T-helper 1 cell treated with Interleukin-12 subunit alpha and Interleukin-12 subunit beta and Interleukin-4 antibody, amounts not matched to agents 30 μg/mL and 1 μg/mL, for 36 hours (primary cell): ENCODE results near the gene DNMT1.
A peak's percentile ranks its signal among the peaks of the same experiment; 100 is the strongest.

Experiments used
- H3K27ac Mint-ChIP-seq: one replicate; pipeline ENCODE4 v1.8.0; 2021; ENCODE audit warnings: mild to moderate bottlenecking, mixed read lengths
- H3K27me3 Mint-ChIP-seq: one replicate; pipeline ENCODE4 v1.8.0; 2021; ENCODE audit warnings: low read depth, mixed read lengths
- H3K36me3 Mint-ChIP-seq: one replicate; pipeline ENCODE4 v1.8.0; 2021; ENCODE audit warnings: low read depth, mixed read lengths
- H3K4me1 Mint-ChIP-seq: one replicate; pipeline ENCODE4 v1.8.0; 2021; ENCODE audit warnings: low read depth, mixed read lengths
- H3K4me3 Mint-ChIP-seq: one replicate; pipeline ENCODE4 v1.8.0; 2021; ENCODE audit warnings: mild to moderate bottlenecking, moderate library complexity, mixed read lengths
- H3K9me3 Mint-ChIP-seq: one replicate; pipeline ENCODE4 v1.8.0; 2021; ENCODE audit warnings: mixed read lengths

DNMT1 gene

GRCh38 chr19:10134040-10134439 lies 60.7 kb downstream of the DNMT1 start:
- H3K27ac Mint-ChIP-seq, result no peak overlapping the region
- H3K4me3 Mint-ChIP-seq, result no peak overlapping the region
- H3K4me1 Mint-ChIP-seq, result no peaks in the 10 kb centered on the region
- H3K36me3 Mint-ChIP-seq, result peaks cover 26% of the 10 kb centered on the region
- H3K9me3 Mint-ChIP-seq, result no peaks in the 10 kb centered on the region
- no peaks in the 10 kb centered on the region for H3K27me3 Mint-ChIP-seq

- no peaks in the 10 kb centered on the region for H3K9me3 Mint-ChIP-seq
- H3K36me3 Mint-ChIP-seq, result peaks cover 22% of the 10 kb centered on the region
- no peak overlapping the region for H3K27ac Mint-ChIP-seq
- H3K4me1 Mint-ChIP-seq, result no peaks in the 10 kb centered on the region
- no peak overlapping the region for H3K4me3 Mint-ChIP-seq
- no peaks in the 10 kb centered on the region for H3K27me3 Mint-ChIP-seq
Observed at GRCh38 chr19:10133596-10133995, 61.2 kb downstream of the DNMT1 start.

- Mint-ChIP-seq H3K4me3 (no peak overlapping the region), H3K27me3 (no peaks in the 10 kb centered on the region), H3K9me3 (no peaks in the 10 kb centered on the region), H3K4me1 (no peaks in the 10 kb centered on the region), H3K27ac (peak overlapping the region; percentile 34), H3K36me3 (peaks cover 21% of the 10 kb centered on the region)
Observed at GRCh38 chr19:10132905-10133304, 61.8 kb downstream of the DNMT1 start.

- Mint-ChIP-seq H3K27ac (no peak overlapping the region), H3K36me3 (peaks cover 6% of the 10 kb centered on the region), H3K4me1 (no peaks in the 10 kb centered on the region), H3K4me3 (no peak overlapping the region), H3K9me3 (no peaks in the 10 kb centered on the region), H3K27me3 (no peaks in the 10 kb centered on the region)
Observed at GRCh38 chr19:10126213-10126639, 68.5 kb downstream of the DNMT1 start.

GRCh38 chr19:10124429-10124828 lies 70.3 kb downstream of the DNMT1 start:
- no peak overlapping the region for H3K27ac Mint-ChIP-seq
- no peak overlapping the region for H3K4me3 Mint-ChIP-seq
- H3K4me1 Mint-ChIP-seq, result peaks cover 6% of the 10 kb centered on the region
- peaks cover 6% of the 10 kb centered on the region for H3K36me3 Mint-ChIP-seq
- no peaks in the 10 kb centered on the region for H3K27me3 Mint-ChIP-seq
- H3K9me3 Mint-ChIP-seq, result no peaks in the 10 kb centered on the region

- Mint-ChIP-seq H3K36me3 (peaks cover 7% of the 10 kb centered on the region), H3K27ac (no peak overlapping the region), H3K4me1 (peaks cover 13% of the 10 kb centered on the region), H3K4me3 (no peak overlapping the region), H3K9me3 (no peaks in the 10 kb centered on the region), H3K27me3 (no peaks in the 10 kb centered on the region)
Observed at GRCh38 chr19:10122045-10122444, 72.7 kb downstream of the DNMT1 start.

GRCh38 chr19:10120538-10121189 lies 74.1 kb downstream of the DNMT1 start:
- no peak overlapping the region for H3K27ac Mint-ChIP-seq
- no peak overlapping the region for H3K4me3 Mint-ChIP-seq
- H3K9me3 Mint-ChIP-seq, result no peaks in the 10 kb centered on the region
- peaks cover 13% of the 10 kb centered on the region for H3K36me3 Mint-ChIP-seq
- peaks cover 16% of the 10 kb centered on the region for H3K4me1 Mint-ChIP-seq
- H3K27me3 Mint-ChIP-seq, result no peaks in the 10 kb centered on the region

GRCh38 chr19:10118960-10119359 lies 75.8 kb downstream of the DNMT1 start:
- peak overlapping the region; percentile 95 for H3K4me3 Mint-ChIP-seq
- no peaks in the 10 kb centered on the region for H3K27me3 Mint-ChIP-seq
- no peaks in the 10 kb centered on the region for H3K9me3 Mint-ChIP-seq
- peak overlapping the region; percentile 86 for H3K27ac Mint-ChIP-seq
- peaks cover 10% of the 10 kb centered on the region for H3K36me3 Mint-ChIP-seq
- H3K4me1 Mint-ChIP-seq, result peaks cover 16% of the 10 kb centered on the region

- Mint-ChIP-seq H3K27me3 (no peaks in the 10 kb centered on the region), H3K36me3 (peaks cover 14% of the 10 kb centered on the region), H3K27ac (no peak overlapping the region), H3K4me1 (peaks cover 27% of the 10 kb centered on the region), H3K4me3 (no peak overlapping the region), H3K9me3 (no peaks in the 10 kb centered on the region)
Observed at GRCh38 chr19:10116866-10117616, 77.7 kb downstream of the DNMT1 start.

- Mint-ChIP-seq H3K27ac (no peak overlapping the region), H3K4me3 (peak overlapping the region; percentile 10), H3K27me3 (no peaks in the 10 kb centered on the region), H3K4me1 (peaks cover 30% of the 10 kb centered on the region), H3K36me3 (peaks cover 18% of the 10 kb centered on the region), H3K9me3 (no peaks in the 10 kb centered on the region)
Observed at GRCh38 chr19:10116085-10116865, 78.5 kb downstream of the DNMT1 start.

- Mint-ChIP-seq H3K4me1 (peaks cover 33% of the 10 kb centered on the region), H3K27me3 (no peaks in the 10 kb centered on the region), H3K36me3 (peaks cover 20% of the 10 kb centered on the region), H3K4me3 (no peak overlapping the region), H3K27ac (no peak overlapping the region), H3K9me3 (no peaks in the 10 kb centered on the region)
Observed at GRCh38 chr19:10115392-10116084, 79.2 kb downstream of the DNMT1 start.

- Mint-ChIP-seq H3K36me3 (peaks cover 25% of the 10 kb centered on the region), H3K9me3 (no peaks in the 10 kb centered on the region), H3K27me3 (no peaks in the 10 kb centered on the region), H3K27ac (peak overlapping the region; percentile 31), H3K4me3 (no peak overlapping the region), H3K4me1 (peaks cover 31% of the 10 kb centered on the region)
Observed at GRCh38 chr19:10114651-10115391, 79.9 kb downstream of the DNMT1 start.

GRCh38 chr19:10113964-10114650 lies 80.6 kb downstream of the DNMT1 start:
- Mint-ChIP-seq H3K27ac (no peak overlapping the region), H3K9me3 (no peaks in the 10 kb centered on the region), H3K4me1 (peaks cover 27% of the 10 kb centered on the region), H3K4me3 (no peak overlapping the region), H3K27me3 (no peaks in the 10 kb centered on the region), H3K36me3 (peaks cover 28% of the 10 kb centered on the region)
